ENCODE data around the gene SPSB2.
"Not testable (repeated sequence)": the region's sequence is repeated elsewhere in the genome, so short reads cannot be mapped to it uniquely, and the experiment has no call there.

The SPSB2 gene

GRCh38 chr12:6869049-6870021 is 3.8 kb downstream of the SPSB2 start:
- peak; percentile 56 to 76 for DNase-seq

- DNase-seq, result peak in 1 of 2 experiments; percentile 27
These were observed 4.7 kb downstream of the SPSB2 start for GRCh38 chr12:6868211-6869048.

GRCh38 chr12:6867413-6868210 is 5.5 kb downstream of the SPSB2 start, which contains the start of gene TPI1:
Gene TPI1, plus strand, starts transcription at chr12:6867531. Its CDS starts 36 bp downstream, at chr12:6867567.
- peak in 1 of 2 experiments; percentile 68 for DNase-seq

- DNase-seq, result peak in 1 of 2 experiments; percentile 25
These were observed 6.1 kb downstream of the SPSB2 start for GRCh38 chr12:6866920-6867412.

- no peak for DNase-seq
These were observed 6.8 kb downstream of the SPSB2 start for GRCh38 chr12:6866163-6866919.

GRCh38 chr12:6865307-6865706 is 7.8 kb downstream of the SPSB2 start:
- not testable (repeated sequence) for DNase-seq

- DNase-seq, result no peak
These were observed 9.3 kb downstream of the SPSB2 start for GRCh38 chr12:6863586-6864321.

GRCh38 chr12:6863033-6863432 is 10.1 kb downstream of the SPSB2 start:
- no peak for DNase-seq

- DNase-seq, result no peak
These were observed 11.7 kb downstream of the SPSB2 start for GRCh38 chr12:6861391-6861790.

GRCh38 chr12:6860942-6861341 is 12.2 kb downstream of the SPSB2 start:
- DNase-seq, result no peak

- DNase-seq, result no peak
These were observed 13.0 kb downstream of the SPSB2 start for GRCh38 chr12:6860116-6860515.

- no peak for DNase-seq
These were observed 14.3 kb downstream of the SPSB2 start for GRCh38 chr12:6858799-6859198.

- DNase-seq, result no peak
These were observed 17.8 kb downstream of the SPSB2 start for GRCh38 chr12:6855322-6855721.

- DNase-seq, result no peak
These were observed 19.1 kb downstream of the SPSB2 start for GRCh38 chr12:6854036-6854435.

- no peak for DNase-seq
These were observed 19.5 kb downstream of the SPSB2 start for GRCh38 chr12:6853626-6854025.

GRCh38 chr12:6852651-6853354 is 20.3 kb downstream of the SPSB2 start:
- peak in 1 of 2 experiments; percentile 43 for DNase-seq

- DNase-seq, result peak; percentile 98 to 99
These were observed 21.0 kb downstream of the SPSB2 start, which contains the start of gene USP5 for GRCh38 chr12:6851921-6852650. Gene USP5, plus strand, starts transcription at chr12:6852150. Its CDS starts 30 bp downstream, at chr12:6852180.

GRCh38 chr12:6851153-6851920 is 21.8 kb downstream of the SPSB2 start, which contains the start of gene CDCA3:
Gene CDCA3, minus strand, starts transcription at chr12:6851286. Its CDS starts 334 bp downstream, at chr12:6850952.
- peak; percentile 94 to 96 for DNase-seq

Measured in NCI-H524 (cell line).